Dermis microvascular lymphatic vessel endothelial cell (primary cell): Measurements from ENCODE around the gene SFRP2. TPM values are rescaled to one million over a fixed set of nuclear protein-coding genes. Genes with fewer than 3 reads are reported as not detected.
A peak's percentile ranks its signal among the peaks of the same experiment; 100 is the strongest.

ENCODE experiments used
- DNase-seq, 2 donors: peaks; one replicate each; pipeline versions ENCODE4 v3.0.0 to v3.0.0-alpha.2; 2010; ENCODE audit warnings: low read depth in 2 of 2
- total RNA-seq: library from RNA; depleted of rRNA; stranded (reverse); fragments of >200 nt; gene quantifications from 2 replicates; pipeline ENCODE4 v1.2.1, GENCODE V29; 2014

SFRP2 gene
- total RNA-seq, 1 donor from 2014 or later = not detected

DNA sequence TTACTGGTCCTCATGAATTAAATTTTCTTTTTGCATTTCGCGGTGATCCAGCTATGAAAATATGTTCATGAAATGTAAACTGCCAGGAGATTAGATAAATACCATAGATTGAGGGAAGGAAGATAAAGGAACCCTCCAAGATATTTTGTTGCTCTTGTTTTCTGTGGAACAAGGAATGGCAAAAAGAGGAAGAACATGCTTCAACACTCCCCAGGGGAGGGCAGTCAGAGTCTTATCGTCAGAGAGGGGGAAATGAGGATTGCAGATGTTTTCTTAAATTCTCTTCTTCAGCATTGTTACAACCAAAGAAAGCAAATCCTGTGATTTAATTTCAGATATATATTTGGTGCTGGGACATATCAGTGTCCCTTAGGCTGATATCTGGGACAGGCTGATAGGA, 9.5 kb upstream of the SFRP2 start:
- no peak for DNase-seq

DNA sequence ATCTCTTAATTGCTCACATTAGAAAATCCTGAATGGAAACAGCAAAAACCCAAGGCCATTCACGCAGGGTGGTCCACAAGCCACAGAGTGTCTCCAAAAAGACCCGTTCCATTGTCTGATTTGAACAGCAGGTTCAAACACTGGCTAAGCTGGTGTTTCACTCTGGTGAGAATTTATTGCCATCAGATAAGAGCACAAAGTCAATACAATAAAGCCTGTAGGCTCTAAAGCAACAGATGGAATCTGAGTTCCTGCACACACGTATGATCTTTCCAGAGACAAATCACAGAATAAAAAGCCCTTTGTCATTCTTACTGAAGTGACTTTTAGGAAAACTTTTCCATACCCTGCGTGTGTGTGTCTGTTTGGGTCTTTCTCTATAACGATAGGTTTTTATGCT, 5.1 kb upstream of the SFRP2 start:
- DNase-seq = no peak

DNA sequence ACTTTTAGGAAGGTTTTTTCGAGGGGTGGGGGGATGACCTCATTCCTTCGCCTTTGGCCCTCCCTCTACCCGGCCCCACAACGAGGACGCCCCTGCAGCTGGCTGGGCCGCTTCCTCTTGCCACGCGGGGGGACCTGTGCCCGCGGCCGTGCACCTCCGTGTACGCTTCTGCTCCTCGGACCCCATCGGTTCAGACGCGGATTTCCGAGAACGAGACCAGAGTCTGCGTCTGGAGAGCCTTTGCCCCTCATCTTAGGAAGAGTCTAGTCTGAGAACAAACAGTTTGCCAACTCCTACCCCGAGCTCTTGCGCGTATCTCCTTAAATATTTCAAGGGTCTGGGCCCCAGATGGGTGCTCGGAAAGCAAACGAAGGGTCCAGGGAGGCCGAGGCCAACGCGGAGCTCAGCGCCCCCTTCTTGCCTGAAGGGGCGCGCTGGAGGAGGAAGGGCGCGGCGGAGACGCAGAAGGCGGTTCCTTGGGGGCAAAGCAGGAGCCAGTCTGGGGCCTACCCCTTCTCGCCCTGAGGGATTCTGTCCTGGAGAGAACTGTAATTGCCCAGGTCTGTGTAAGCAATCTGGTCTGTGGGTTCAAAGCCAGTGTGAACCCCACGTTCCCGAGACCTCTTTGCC, 3.9 kb upstream of the SFRP2 start:
- no peak for DNase-seq

DNA sequence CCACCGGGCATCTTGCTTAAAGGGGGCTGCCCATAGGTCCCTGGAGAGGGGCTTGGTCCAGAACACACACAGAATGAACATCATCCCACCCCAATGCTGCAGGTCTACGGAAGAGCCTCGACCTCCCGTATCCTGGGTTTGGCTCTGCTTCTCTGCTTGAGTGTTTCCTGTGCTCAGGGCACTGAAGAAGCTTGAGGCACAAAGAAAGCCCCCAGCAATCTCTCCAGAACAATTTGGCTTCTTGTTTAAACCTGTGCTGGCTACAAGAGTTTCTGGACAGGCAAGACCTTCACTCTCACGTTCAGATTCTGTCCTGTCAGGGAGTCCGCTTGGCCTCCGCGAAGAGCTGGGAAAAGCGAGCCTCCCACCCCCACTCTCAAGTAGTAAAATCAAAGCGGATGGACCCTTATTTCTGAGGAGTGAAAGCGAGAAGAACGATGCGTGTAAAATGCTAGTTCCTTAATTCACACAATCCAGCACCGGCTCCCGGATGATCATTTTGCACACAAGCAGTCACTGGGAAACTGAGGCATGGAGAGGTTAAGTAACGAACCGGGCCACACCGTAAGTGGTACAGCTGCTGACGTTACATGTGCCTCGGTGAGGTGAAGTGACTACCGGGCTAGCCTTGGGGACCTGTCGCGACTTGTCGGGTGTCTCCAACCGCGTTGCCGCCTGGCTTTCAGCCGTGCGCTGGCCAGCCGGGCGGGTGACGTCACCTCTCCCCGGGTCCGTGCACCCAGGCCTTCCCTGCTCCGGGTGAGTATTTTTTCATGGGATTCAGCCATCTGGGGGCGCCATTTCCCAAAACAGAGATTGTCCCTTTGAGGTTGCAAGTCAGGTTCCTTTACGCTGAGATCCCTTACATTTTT, 3.1 kb upstream of the SFRP2 start:
- DNase-seq = peak in 1 of 2 donors; percentile 6

GRCh38 chr4:153790962-153791551, 2.2 kb upstream of the SFRP2 start:
- no peak for DNase-seq

DNA sequence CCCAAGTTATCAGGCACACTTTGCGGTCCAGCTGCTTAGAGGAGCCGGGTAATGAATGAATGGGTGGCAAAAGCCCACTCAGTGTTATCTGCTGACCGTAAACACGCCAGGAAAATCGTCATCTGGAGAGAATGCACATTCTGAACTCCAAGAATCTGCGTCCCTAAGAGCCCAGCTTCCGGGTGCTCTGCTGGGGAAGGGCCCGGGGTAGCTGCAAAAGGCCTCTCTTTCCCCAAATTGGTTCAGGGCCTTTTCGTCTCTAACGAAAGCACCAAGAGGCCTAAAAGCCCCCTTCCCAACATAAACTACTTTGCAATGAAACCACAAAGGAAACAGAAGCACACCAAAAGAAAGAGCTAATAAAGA, 1.6 kb upstream of the SFRP2 start:
- DNase-seq = no peak

- no peak for DNase-seq
Observed at GRCh38 chr4:153789741-153790499, 1.0 kb upstream of the SFRP2 start.

DNA sequence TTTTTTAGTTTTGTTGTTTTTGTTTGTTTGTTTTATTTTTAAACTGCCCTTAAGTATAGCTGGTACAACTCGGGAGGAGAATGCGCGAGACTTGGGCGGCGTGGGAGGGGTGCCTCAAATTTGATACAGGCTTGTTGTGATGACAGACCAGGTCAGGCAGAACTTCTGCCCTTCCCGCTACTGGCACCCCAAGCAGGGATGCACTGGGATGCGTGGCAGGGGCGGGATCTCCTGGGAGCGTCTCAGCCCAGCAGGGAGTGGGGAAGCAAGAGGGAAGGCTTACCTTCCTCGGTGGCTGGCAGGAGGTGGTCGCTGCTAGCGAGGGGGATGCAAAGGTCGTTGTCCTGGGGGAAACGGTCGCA, 851 bp downstream of the SFRP2 start:
- DNase-seq = no peak

DNA sequence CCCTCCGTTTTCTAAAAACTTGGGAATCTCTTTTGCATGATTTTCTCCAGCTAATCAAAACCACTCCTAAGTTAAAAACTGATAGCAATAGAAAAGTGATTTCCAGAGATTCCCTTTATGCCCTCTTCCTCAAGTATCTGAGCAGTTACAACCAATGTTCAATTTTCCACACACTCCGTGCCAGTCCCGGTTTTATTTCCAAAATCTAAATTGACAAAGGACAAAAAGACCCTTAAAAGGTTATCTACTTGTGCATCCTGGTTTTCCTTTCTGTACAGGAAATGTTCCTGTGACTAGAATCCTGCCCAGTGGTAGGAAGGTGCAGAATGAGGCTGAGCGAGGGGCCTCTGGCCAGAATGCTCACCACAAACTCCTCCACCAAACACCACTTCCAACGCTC, 1.3 kb downstream of the SFRP2 start:
- DNase-seq = no peak

DNA sequence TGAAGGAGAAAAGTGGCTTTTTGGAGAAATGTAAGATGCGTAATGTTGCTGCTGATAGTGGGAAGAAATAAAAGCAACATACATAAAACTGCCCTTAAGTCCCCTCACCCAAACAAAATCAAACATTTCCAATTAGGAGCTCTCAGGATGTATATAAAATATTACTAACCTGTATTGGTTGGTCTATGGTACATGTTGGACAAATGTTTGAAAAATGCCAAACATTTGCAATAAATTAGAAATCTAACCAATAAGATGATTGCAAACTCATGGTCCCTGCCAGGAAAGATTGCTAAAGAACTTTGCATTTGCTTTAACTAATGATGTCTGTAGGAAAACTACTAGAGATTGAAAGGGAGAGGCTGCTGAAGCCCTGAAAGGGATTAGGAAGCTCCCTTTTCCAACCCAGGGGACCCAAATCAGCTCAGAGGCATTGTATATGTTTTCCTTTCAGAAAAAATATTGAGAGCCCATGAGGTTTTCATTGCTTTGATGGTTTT, 1.8 kb downstream of the SFRP2 start:
- no peak for DNase-seq

- DNase-seq = peak; percentile 1 to 25
Observed at GRCh38 chr4:153785910-153786721, 2.8 kb downstream of the SFRP2 start.

GRCh38 chr4:153784166-153784699, 4.7 kb downstream of the SFRP2 start:
- no peak for DNase-seq

- DNase-seq = no peak
Observed at GRCh38 chr4:153782581-153782980, 6.3 kb downstream of the SFRP2 start.

GRCh38 chr4:153781717-153782416, 7.0 kb downstream of the SFRP2 start:
- DNase-seq = no peak

- no peak for DNase-seq
Observed at GRCh38 chr4:153781280-153781679, 7.6 kb downstream of the SFRP2 start.

- DNase-seq = no peak
Observed at GRCh38 chr4:153780876-153781275, 8.0 kb downstream of the SFRP2 start.

DNA sequence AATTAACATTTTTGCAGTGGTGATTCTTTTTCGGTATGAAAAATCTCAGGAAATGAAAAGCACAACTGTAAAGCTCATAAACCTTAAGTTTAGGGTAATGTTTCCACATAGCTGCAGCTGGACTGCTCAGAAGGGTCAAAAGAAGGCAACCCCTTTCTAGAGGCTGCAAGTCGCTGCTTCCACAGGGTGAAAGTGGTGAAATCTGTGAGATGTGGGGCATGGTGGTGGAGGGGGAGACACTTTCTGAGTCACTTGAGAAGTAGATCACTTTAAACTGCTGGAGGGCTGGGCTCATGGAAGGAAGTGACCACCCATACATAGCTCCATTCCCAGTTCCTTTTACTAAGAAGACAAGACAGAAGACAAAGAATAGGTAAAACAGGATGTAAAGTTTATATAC, 8.7 kb downstream of the SFRP2 start:
- DNase-seq = no peak

DNA sequence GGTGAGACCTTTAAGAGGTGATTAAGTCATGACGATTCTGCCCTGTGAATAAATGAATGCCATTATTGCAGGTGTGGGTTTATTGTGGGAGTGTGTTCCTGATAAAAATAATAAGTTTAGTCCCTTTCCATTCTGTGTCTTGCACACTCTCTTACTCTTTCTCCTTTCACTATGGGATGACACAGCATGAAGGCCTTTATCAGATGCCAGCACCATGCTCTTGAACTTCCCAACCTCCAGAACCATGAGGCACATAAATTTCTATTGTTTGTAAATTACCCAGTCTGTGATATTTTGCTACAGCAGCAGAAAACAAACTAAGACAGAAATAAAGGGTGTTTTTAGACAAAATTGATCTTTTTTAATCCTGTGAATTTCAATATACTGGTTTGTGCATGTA, 10.5 kb downstream of the SFRP2 start:
- no peak for DNase-seq

DNA sequence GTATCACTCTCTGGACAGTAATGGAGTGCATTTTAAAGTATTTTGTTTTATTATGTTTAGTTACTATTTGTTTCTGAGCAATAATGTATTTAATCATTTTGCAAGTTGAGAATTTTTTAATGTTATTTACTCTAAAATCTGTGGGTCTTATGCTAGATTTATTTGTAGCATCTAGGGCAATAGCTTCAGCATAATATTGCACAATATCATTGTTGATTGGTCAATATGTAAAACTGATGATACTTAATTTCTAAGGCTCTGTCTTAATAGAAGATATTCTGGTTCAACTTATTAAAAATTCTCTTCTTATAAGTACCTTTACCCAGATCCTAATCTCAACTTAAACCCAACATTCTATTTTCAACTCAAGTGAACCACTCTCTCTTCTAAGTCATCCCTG, 11.5 kb downstream of the SFRP2 start:
- DNase-seq = no peak

- no peak for DNase-seq
Observed at GRCh38 chr4:153776601-153777000, 12.3 kb downstream of the SFRP2 start.
